NCI-H774 (cell line): ENCODE measurements around the gene PYGO1.
A peak's percentile ranks its signal among the peaks of the same experiment; 100 is the strongest.
"Not testable (repeated sequence)": the region's sequence is repeated elsewhere in the genome, so short reads cannot be mapped to it uniquely, and the experiment has no call there.

Experiments used
- DNase-seq: peaks from one replicate; lab custom pipeline; 2025; lab: John Stamatoyannopoulos, UW

The PYGO1 gene, protein sequence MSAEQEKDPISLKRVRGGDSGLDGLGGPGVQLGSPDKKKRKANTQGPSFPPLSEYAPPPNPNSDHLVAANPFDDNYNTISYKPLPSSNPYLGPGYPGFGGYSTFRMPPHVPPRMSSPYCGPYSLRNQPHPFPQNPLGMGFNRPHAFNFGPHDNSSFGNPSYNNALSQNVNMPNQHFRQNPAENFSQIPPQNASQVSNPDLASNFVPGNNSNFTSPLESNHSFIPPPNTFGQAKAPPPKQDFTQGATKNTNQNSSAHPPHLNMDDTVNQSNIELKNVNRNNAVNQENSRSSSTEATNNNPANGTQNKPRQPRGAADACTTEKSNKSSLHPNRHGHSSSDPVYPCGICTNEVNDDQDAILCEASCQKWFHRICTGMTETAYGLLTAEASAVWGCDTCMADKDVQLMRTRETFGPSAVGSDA

DNA sequence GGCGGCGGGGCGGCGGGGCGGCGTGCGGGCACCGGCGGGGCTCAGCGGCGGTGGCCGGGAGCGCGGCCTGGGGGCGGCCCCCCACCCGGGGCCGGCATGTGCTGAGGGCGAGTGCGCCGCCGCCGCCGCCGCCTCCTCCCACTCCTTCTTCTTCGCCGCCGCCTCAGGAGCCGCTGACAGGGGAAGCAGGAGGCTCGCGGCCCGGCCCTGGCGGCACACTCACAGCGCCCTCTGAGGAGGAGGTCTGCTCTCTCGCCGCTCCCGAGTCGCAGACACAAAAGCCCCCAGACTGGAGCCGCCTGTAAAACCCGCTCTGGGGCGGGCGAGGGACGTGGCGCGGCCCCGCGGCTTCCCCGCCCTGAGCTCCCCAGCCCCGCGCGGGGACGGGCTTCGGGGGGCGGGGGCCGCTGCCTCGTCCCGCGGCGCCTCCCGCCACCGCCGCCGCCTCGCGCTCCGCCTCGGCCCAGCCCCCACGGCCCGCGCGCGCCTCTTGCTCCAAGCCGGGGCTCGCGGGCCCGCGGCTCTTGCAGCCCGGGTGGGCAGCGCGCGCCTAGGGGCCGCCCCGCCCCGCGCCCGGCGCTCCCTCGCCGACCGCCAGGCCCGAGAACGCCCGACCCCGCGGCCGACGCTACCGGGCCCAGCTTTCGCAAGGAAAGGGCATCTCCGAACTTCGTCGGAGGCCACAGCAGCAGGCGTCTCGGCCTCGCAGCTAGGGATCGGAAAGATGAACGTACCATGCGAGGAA lies at the start of gene PYGO1:
Gene PYGO1 (minus strand): TSS at position 276 of the 745 bp plus-strand sequence. CDS start 462 bp downstream, outside the sequence.
- peak; percentile 28 for DNase-seq

DNA sequence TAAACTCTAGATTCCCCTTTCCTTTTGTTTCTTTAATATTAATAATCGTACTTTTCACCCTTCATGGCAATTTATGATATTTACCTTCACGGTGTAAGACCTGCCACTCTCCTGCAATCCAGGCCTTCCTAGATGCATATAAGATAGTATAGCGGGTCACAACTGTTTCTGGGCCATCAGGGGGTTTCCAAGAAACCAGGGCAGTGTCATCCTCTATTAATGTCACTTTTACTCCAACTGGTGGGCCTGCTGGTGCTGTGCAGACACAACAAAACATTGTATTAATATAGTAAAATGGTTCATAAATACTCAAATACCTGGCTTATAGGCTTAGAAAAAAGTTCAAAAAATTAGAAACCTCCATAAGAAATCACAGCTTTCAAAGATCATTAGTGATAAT lies 48.9 kb upstream of the PYGO1 start:
- DNase-seq, result no peak

DNA sequence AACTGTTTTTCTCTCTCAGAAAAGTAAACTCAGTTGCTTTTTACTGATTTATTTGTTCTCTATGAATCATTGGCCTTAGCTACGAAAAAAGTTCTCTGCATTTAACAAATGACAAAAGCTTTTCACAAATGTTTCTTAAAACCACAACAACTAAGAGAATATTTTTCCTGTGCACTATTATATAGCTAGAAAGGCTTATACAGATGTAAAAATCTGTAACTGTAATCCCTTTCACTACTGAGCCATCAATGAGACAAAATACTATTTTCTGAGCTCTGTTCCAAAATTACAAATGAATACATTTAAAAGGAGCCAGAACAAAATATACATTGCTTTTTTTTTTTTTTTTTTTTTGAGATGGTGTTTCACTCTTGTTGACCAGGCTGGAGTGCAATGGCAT lies 45.6 kb upstream of the PYGO1 start:
- DNase-seq, result no peak

DNA sequence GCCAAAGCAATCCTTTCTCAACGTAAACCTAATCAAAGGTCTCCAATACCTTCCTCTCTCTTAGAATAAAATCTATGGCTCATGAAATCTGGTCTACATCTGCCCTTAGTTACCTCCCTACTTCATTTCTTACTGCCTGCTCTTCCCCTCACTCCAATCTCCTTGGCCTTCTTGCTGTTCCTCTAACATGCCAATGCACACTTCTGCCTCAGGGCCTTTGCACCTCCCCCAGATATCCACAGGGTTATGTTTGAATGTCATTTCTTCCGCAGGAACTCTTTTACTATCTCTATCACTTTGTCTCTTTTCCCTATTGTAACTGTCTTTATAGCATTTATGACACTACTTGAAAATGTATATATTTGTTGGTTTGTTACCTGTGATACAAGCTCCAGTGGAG lies 44.3 kb upstream of the PYGO1 start:
- DNase-seq, result no peak

DNA sequence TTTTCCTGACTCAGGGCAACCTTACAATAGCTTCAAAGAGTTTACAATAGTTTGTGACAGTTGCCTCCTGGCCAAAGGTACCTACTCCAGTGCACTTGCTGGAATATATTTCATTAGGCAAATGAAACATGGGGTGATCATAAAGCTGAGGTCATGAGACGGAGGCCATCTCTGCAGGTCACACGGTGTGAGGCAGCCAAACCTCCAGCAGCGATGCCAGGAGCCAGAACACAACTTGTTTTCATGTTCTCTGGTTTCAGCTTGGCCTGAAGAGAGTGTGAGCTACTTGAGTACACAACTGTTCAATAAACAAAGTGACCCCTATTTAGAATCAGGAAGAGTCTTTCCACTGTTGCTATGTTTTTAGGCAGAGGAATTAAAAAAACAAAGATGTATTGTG lies 42.7 kb upstream of the PYGO1 start:
- DNase-seq, result no peak

- DNase-seq, result no peak
Observed at GRCh38 chr15:55628369-55628730, 40.2 kb upstream of the PYGO1 start.

DNA sequence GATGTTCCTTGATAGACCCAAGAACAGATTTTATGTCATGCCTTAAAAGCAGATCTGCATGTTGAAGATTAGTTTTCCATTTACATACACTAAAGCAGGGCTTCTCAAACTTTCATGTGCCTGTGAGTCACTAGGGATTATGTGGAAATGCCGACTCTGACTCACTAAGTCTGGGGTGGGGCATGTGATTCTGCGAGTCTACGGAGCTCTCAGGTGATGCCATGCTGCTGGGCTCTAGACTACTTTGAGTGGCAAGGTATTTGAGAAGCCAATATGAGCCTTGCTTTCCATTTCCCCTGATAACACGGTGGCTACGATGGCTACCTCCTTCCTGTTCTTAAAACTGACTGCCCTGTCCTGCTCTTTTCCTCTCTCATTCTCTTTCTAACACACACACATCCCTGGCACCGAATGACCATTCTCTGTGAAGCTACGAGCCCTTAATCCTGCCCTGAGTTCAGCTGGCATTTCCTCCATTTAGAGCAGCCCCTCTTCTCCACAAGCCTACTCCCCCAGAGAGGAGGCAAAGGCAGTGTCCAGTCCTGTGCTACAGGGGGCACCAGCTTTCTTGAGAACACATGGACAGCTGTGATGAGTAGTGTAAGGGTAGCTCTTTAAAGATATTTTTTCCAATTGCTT lies 39.7 kb upstream of the PYGO1 start:
- DNase-seq, result no peak

DNA sequence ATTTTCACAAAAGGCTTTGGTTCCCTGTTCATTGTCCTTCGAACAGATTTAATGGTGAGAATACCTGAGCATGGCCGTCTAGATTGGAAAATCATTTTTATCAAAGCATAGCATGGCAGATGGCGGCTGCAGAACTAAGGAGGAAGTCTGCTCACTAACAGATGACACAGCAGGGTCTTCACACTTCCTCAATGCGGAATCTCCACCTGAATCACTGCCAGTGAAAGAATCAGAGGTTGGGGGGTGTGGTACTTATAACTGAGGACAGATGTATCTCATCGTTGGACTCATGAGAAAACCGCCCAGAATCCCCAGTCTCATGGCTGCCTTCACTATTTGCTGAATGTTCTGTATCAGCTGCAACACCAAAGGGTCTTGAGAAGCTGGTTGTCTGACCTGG lies 31.6 kb upstream of the PYGO1 start:
- DNase-seq, result no peak

- no peak for DNase-seq
Observed at GRCh38 chr15:55618387-55618786, 30.2 kb upstream of the PYGO1 start.

DNA sequence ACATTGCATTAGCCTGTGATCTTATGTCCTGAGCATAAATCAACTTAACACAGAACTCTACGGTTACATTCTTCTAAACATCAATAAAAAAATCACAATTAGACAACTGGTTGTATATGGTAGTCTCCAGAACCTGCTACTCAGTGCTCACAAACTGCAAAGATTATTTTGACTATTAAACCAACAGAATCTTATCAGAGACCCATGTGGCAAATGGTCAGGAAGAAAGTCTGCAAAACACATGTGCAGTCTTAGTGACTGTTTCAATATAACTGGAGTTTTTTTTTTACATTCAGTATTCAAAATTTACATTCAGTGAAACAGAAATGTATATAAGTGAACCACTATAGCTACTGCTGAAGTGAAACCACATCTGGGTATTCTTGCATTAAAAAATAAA lies 27.3 kb upstream of the PYGO1 start:
- no peak for DNase-seq

DNA sequence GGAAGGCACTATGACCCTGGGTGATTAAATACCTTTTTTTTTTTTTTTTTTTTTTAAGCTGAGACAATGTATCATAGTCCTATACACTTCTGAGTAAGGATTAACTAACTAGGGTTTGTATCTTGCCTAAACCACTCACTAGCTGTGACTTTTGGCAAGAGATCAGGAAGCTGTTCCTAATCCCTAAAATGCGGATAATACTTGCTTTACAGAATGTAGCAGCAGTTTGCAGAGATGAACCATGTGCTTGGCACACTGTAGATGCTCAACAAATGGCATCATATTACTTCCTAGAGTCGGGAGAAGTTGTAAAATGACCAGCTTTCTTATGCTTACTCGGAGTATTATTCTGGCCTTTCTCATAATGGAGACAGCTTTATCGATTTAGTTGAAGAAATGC lies 25.6 kb upstream of the PYGO1 start:
- DNase-seq, result no peak

- DNase-seq, result no peak
Observed at GRCh38 chr15:55606214-55606613, 18.1 kb upstream of the PYGO1 start.

DNA sequence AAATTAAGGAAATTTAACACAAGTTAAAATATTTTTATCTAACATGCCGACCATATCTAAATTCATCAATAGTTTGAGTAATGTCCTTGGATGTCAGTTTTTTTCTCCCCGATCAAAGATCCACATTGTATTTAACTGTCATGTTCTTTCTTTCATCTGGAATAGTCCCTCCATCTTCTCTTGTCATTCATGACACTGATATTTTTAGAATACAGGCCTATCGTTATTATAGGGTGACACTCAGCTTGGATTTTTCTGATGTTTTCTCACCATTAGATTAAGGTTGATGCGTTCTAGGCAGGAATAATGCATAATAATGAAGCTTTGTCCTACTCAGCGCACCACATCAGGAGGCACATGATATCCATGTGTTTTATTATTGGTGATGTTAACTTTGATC lies 13.2 kb upstream of the PYGO1 start:
- DNase-seq, result no peak

- DNase-seq, result no peak
Observed at GRCh38 chr15:55599439-55599838, 11.3 kb upstream of the PYGO1 start.

DNA sequence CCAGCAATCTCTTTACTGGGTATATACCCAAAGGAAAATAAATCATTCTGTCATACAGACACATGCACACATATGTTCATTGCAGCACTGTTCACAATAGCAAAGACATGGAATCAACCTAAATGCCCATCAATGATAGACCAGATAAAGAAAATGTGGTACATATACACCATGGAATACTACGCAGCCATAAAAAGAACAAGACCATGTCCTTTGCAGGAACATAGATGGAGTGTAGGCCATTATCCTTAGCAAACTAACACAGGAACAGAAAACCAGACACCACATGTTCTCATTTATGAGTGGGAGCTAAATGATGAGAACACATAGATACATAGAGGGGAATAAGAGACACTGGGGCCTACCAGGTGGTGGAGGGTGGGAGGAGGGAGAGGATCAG lies 4.9 kb upstream of the PYGO1 start:
- DNase-seq, result not testable (repeated sequence)

DNA sequence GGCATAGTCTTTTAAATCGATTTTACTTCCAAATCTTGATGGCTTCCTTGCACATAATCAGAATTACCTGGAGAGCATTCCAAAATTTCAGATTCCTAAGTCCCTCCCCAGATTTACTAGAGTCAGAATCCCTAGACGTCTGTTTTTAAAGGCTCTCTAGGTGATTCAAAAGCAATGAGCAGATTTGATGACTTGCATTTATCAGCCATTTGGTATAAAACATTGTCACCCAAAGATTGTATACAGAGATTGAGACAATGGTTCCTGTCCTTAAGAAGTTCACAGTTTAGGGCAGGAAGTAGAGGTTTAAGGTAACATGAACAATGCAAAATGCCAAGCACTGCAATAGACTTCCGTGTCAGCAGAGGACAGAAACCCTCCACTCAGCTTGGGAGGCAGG lies 2.6 kb upstream of the PYGO1 start:
- no peak for DNase-seq

DNA sequence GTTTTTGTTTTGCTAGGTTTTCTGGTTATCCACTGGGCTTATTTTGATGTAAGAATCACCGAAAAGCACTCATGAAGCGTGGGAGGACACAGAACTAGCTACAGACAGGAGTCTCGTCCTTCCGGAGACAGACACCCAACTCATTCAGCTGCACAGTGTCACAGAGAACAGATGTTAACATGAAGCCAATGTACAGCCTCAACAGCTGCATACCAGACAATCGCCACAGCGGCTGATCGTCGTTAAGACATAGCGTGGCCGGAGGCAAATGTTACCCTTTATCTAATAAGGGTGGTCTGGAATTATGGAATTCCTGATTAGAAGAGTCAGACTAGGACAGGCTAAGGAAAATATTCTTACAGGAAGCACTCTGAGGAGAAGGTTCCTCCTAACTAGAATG lies 1.1 kb upstream of the PYGO1 start:
- DNase-seq, result no peak

DNA sequence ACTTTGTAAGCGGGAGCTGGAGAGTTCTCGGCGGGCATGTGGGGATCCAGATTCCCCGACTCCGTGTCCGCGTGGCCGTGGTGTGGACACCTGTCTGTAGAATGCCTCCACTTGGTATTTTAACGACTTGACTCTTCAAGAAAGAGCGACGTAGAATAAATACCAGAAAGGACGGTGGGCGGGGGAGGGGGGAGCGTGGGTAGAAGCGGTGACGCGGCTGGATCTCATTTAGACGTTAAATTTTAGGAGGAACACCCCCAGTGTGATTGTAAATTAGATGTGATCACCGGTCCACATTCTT lies 620 bp upstream of the PYGO1 start:
- DNase-seq, result no peak

- DNase-seq, result no peak
Observed at GRCh38 chr15:55587321-55588069, 650 bp downstream of the PYGO1 start.

DNA sequence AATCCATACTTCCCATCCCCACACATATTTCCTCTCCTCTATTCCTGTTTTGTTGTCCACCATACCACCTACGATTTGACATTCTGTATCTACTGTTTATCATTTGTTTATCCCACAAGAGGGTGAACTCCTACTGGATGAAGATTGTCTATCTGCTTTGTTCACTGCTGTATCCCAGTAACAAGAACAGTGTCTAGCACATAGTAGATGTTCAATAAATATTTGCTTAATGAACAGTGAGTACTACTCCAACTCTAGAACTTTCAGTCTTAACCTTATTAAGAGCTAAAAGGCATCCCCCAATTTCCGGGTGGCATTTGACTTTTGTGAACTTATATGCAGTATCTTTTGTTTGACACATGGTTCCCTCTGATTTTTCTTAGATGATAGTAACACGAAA lies 1.3 kb downstream of the PYGO1 start:
- no peak for DNase-seq

- DNase-seq, result no peak
Observed at GRCh38 chr15:55576943-55577342, 11.2 kb downstream of the PYGO1 start.

- DNase-seq, result no peak
Observed at GRCh38 chr15:55574096-55574495, 14.0 kb downstream of the PYGO1 start.

DNA sequence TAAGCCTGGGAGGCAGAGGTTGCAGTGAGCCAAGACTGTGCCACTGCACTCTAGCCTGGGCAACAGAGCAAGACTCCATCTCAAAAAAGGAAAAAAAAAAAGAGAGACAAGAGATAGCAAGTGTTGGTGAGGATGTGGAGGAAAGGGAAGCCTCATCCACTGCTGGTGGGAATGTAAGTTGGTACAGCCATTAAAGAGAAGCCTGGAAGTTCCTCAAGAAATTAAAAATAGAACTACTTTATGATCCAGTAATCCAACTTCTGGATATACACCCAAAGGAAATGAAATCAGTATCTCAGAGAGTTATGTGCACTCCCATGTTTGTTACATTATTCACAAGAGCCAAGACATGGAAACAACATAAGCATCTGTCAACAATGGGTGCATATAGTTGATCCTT lies 14.9 kb downstream of the PYGO1 start:
- no peak for DNase-seq
